Mesenchymal stem cell (in vitro differentiated cells and primary cell): Measurements from ENCODE around the gene MBP.

Experiments used
- DNase-seq: peaks from one replicate; pipeline ENCODE4 v3.0.0-alpha.2; 2013
- H2AFZ ChIP-seq: one replicate; pipeline ENCODE4 v1.6.1; 2013; ENCODE audit warnings: low read depth, mild to moderate bottlenecking, control low read depth, inconsistent platforms, low read length, moderate library complexity
- H2AK5ac ChIP-seq: 2 replicates; pipeline ENCODE4 v1.6.1; 2013; ENCODE audit warnings: low read length, moderate library complexity, mild to moderate bottlenecking, inconsistent platforms; ENCODE audit not compliant: severe bottlenecking
- H2BK120ac ChIP-seq: one replicate; pipeline ENCODE4 v1.6.1; 2013; ENCODE audit warnings: low read depth, mild to moderate bottlenecking, inconsistent platforms, low read length, moderate library complexity
- H2BK12ac ChIP-seq, 2 experiments: one replicate each; pipeline ENCODE4 v1.6.1; 2013; ENCODE audit warnings: inconsistent platforms in 2 of 2, low read length in 2 of 2, mild to moderate bottlenecking in 2 of 2, moderate library complexity in 2 of 2, control low read depth in 1 of 2
- H2BK15ac ChIP-seq: one replicate; pipeline ENCODE4 v1.6.1; 2013; ENCODE audit warnings: mild to moderate bottlenecking, low read depth, inconsistent platforms; ENCODE audit not compliant: poor library complexity, severe bottlenecking
- H2BK5ac ChIP-seq: 2 replicates; pipeline ENCODE4 v1.6.1; 2013; ENCODE audit warnings: low read depth, mild to moderate bottlenecking, low read length, control low read depth, inconsistent platforms; ENCODE audit not compliant: poor library complexity, severe bottlenecking
- H3K14ac ChIP-seq, 2 experiments: one replicate each; pipeline ENCODE4 v1.6.1; 2013; ENCODE audit warnings: inconsistent platforms in 2 of 2, low read length in 2 of 2, control low read depth in 1 of 2, mild to moderate bottlenecking in 1 of 2, moderate library complexity in 1 of 2
- H3K18ac ChIP-seq, 2 experiments: one replicate each; pipeline ENCODE4 v1.6.1; 2013; ENCODE audit warnings: inconsistent platforms in 2 of 2, low read length in 2 of 2, control low read depth in 1 of 2, low read depth in 1 of 2, mild to moderate bottlenecking in 1 of 2
- H3K23ac ChIP-seq, 2 experiments: one replicate each; pipeline ENCODE4 v1.6.1; 2013; ENCODE audit warnings: inconsistent platforms in 2 of 2, low read length in 2 of 2, mild to moderate bottlenecking in 2 of 2, moderate library complexity in 2 of 2, control low read depth in 1 of 2
- H3K27ac ChIP-seq: 2 replicates; pipeline ENCODE4 v1.5.1; 2013; ENCODE audit warnings: mild to moderate bottlenecking, moderate library complexity, low read length, control low read depth, inconsistent platforms; ENCODE audit not compliant: poor library complexity, severe bottlenecking
- H3K27me3 ChIP-seq, 2 experiments: 2 replicates each; pipeline versions ENCODE4 v1.6.1 to v1.7.0; 2013; ENCODE audit warnings: low read length in 2 of 2, mild to moderate bottlenecking in 2 of 2, moderate library complexity in 2 of 2, control low read depth in 1 of 2, inconsistent platforms in 1 of 2; ENCODE audit not compliant: control insufficient read depth in 1 of 2, insufficient read depth in 1 of 2
- H3K36me3 ChIP-seq, 2 experiments: 2 replicates each; pipeline versions ENCODE4 v1.6.1 to v1.7.0; 2013; ENCODE audit warnings: low read length in 2 of 2, control low read depth in 1 of 2, inconsistent platforms in 1 of 2, low read depth in 1 of 2, mild to moderate bottlenecking in 1 of 2; ENCODE audit not compliant: insufficient read depth in 2 of 2, control insufficient read depth in 1 of 2
- H3K4ac ChIP-seq, 2 experiments: one replicate each; pipeline ENCODE4 v1.6.1; 2013; ENCODE audit warnings: inconsistent platforms in 2 of 2, low read length in 2 of 2, mild to moderate bottlenecking in 2 of 2, moderate library complexity in 2 of 2, control low read depth in 1 of 2, low read depth in 1 of 2
- H3K4me1 ChIP-seq: 2 replicates; pipeline ENCODE4 v1.6.1; 2013; ENCODE audit warnings: low read depth, low read length, control low read depth; ENCODE audit not compliant: control insufficient read depth, insufficient read depth
- H3K4me2 ChIP-seq: 2 replicates; pipeline ENCODE4 v1.6.1; 2013; ENCODE audit warnings: low read length, mild to moderate bottlenecking, inconsistent platforms; ENCODE audit not compliant: poor library complexity, severe bottlenecking
- H3K4me3 ChIP-seq, 2 experiments: 2 replicates each; pipeline versions ENCODE4 v1.5.1 to v1.7.0; 2013; ENCODE audit warnings: low read length in 2 of 2, mild to moderate bottlenecking in 2 of 2, control low read depth in 1 of 2, low read depth in 1 of 2; ENCODE audit not compliant: insufficient read depth in 1 of 2
- H3K79me1 ChIP-seq: replicated peaks from 2 replicates; pipeline ENCODE4 v1.6.1; 2013; ENCODE audit warnings: mild to moderate bottlenecking, control low read depth, low read length, inconsistent platforms; ENCODE audit not compliant: poor library complexity, severe bottlenecking
- H3K9ac ChIP-seq: 2 replicates; pipeline ENCODE4 v1.7.0; 2013; ENCODE audit warnings: mild to moderate bottlenecking, low read length, moderate library complexity
- H3K9me3 ChIP-seq: 2 replicates; pipeline ENCODE4 v1.7.0; 2013; ENCODE audit warnings: mild to moderate bottlenecking, low read length; ENCODE audit not compliant: control insufficient read depth
- H4K8ac ChIP-seq: one replicate; pipeline ENCODE4 v1.6.1; 2013; ENCODE audit warnings: inconsistent platforms, mild to moderate bottlenecking, low read length, moderate library complexity
- H4K91ac ChIP-seq: one replicate; pipeline ENCODE4 v1.6.1; 2013; ENCODE audit warnings: mild to moderate bottlenecking, low read length, inconsistent platforms
- WGBS: methylation state at CpG from one replicate; pipeline ENCODE4 v1.1.7; 2013; ENCODE audit warnings: mixed read lengths; 5-methylcytosine and 5-hydroxymethylcytosine counted together

MBP gene

DNA sequence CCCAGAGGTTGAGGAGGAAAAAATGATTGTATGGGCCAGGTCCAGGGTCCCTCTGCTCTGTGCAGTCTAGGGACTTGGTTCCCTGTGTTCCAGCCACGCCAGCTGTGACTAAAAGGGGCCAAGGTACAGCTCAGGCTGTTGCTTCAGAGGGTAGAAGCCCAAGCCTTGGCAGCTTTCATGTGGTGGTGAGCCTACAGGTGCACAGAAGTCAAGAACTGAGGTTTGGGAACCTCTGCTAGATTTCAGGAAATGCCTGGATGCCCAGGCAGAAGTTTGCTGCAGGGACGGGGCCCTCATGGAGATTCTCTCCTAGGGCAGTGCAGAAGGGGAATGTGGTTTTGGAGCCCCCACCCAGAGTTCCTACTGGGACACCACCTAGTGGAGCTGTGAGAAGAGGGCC lies 10.6 kb upstream of the MBP start:
- no peak overlapping the region for H2AK5ac ChIP-seq
- WGBS = 81% methylated on average over 2 of the region's 2 CpGs
- H2BK12ac ChIP-seq = no peak overlapping the region
- H4K8ac ChIP-seq = no peak overlapping the region
- H3K4me1 ChIP-seq = peaks cover 6% of the 10 kb centered on the region
- DNase-seq = no peak
- no peak overlapping the region for H3K4me2 ChIP-seq
- H2BK120ac ChIP-seq = no peak overlapping the region
- no peaks in the 10 kb centered on the region for H3K79me1 ChIP-seq
- H3K9ac ChIP-seq = no peak overlapping the region
- H2BK15ac ChIP-seq = no peak overlapping the region
- H3K23ac ChIP-seq = no peak overlapping the region
- no peak overlapping the region for H3K18ac ChIP-seq
- H3K27me3 ChIP-seq = no peaks in the 10 kb centered on the region
- no peaks in the 10 kb centered on the region for H3K36me3 ChIP-seq
- H2BK5ac ChIP-seq = no peak overlapping the region
- H3K4me3 ChIP-seq = no peak overlapping the region
- H4K91ac ChIP-seq = no peak overlapping the region
- H2AFZ ChIP-seq = no peak overlapping the region
- H3K9me3 ChIP-seq = peaks cover 10% of the 10 kb centered on the region
- no peak overlapping the region for H3K14ac ChIP-seq
- H3K4ac ChIP-seq = no peak overlapping the region
- H3K27ac ChIP-seq = no peak overlapping the region

- no peak overlapping the region for H3K23ac ChIP-seq
- no peak overlapping the region for H2BK15ac ChIP-seq
- H3K9ac ChIP-seq = no peak overlapping the region
- no peak overlapping the region for H4K8ac ChIP-seq
- H2BK120ac ChIP-seq = no peak overlapping the region
- H3K4me2 ChIP-seq = no peak overlapping the region
- 87% methylated on average over 8 of the region's 8 CpGs for WGBS
- peaks cover 10% of the 10 kb centered on the region for H3K9me3 ChIP-seq
- H3K4me3 ChIP-seq = no peak overlapping the region
- peaks cover 5% of the 10 kb centered on the region for H3K4me1 ChIP-seq
- no peak overlapping the region for H3K14ac ChIP-seq
- no peaks in the 10 kb centered on the region for H3K79me1 ChIP-seq
- H3K27ac ChIP-seq = no peak overlapping the region
- peak overlapping the region; percentile 43 for H4K91ac ChIP-seq
- DNase-seq = no peak
- H3K18ac ChIP-seq = no peak overlapping the region
- H2BK5ac ChIP-seq = no peak overlapping the region
- H2BK12ac ChIP-seq = no peak overlapping the region
- no peak overlapping the region for H2AK5ac ChIP-seq
- H3K27me3 ChIP-seq = no peaks in the 10 kb centered on the region
- H3K36me3 ChIP-seq = no peaks in the 10 kb centered on the region
- H2AFZ ChIP-seq = no peak overlapping the region
- no peak overlapping the region for H3K4ac ChIP-seq
These were observed 9.0 kb upstream of the MBP start for GRCh38 chr18:77141401-77142118.

- Histone ChIP-seq H2AK5ac (no peak overlapping the region), H2BK5ac (no peak overlapping the region), H3K9me3 (peaks cover 10% of the 10 kb centered on the region), H3K4me3 (no peak overlapping the region), H3K23ac (no peak overlapping the region), H3K27me3 (no peaks in the 10 kb centered on the region), H2AFZ (peak overlapping the region; percentile 62), H3K4me1 (peaks cover 5% of the 10 kb centered on the region), H3K4ac (no peak overlapping the region), H2BK120ac (no peak overlapping the region), H3K36me3 (no peaks in the 10 kb centered on the region), H3K9ac (peak overlapping the region; percentile 1), H2BK15ac (no peak overlapping the region), H4K91ac (no peak overlapping the region), H3K14ac (no peak overlapping the region), H3K4me2 (no peak overlapping the region), H3K27ac (no peak overlapping the region), H2BK12ac (peak overlapping the region in 1 of 2 experiments; percentile 13), H3K79me1 (no peaks in the 10 kb centered on the region), H4K8ac (no peak overlapping the region), H3K18ac (no peak overlapping the region)
- DNase-seq = no peak
- WGBS = 81% methylated on average over 6 of the region's 7 CpGs
These were observed 8.0 kb upstream of the MBP start for GRCh38 chr18:77140439-77141109.

GRCh38 chr18:77140030-77140429 lies 7.4 kb upstream of the MBP start:
- 92% methylated on average over 5 of the region's 5 CpGs for WGBS

More at GRCh38 chr18:77140030-77140429, 7.4 kb upstream of the MBP start:
- H3K18ac ChIP-seq = no peak overlapping the region
- no peak overlapping the region for H2AK5ac ChIP-seq
- H3K4me1 ChIP-seq = peaks cover 5% of the 10 kb centered on the region
- no peaks in the 10 kb centered on the region for H3K79me1 ChIP-seq
- H3K4me3 ChIP-seq = no peak overlapping the region
- no peak overlapping the region for H2BK15ac ChIP-seq
- no peak overlapping the region for H3K27ac ChIP-seq
- DNase-seq = no peak
- H3K4me2 ChIP-seq = no peak overlapping the region
- H2BK5ac ChIP-seq = no peak overlapping the region
- no peak overlapping the region for H3K4ac ChIP-seq
- no peak overlapping the region for H2BK12ac ChIP-seq
- no peak overlapping the region for H2BK120ac ChIP-seq
- H3K23ac ChIP-seq = no peak overlapping the region
- no peaks in the 10 kb centered on the region for H3K36me3 ChIP-seq
- H3K14ac ChIP-seq = no peak overlapping the region
- peaks cover 10% of the 10 kb centered on the region for H3K9me3 ChIP-seq
- no peak overlapping the region for H3K9ac ChIP-seq
- no peaks in the 10 kb centered on the region for H3K27me3 ChIP-seq
- no peak overlapping the region for H2AFZ ChIP-seq
- H4K91ac ChIP-seq = no peak overlapping the region
- H4K8ac ChIP-seq = no peak overlapping the region
